Dendritic cell treated with granulocyte-macrophage colony-stimulating factor and Interleukin-4, amounts not matched to agents 40 ng/mL and 50 ng/mL, for 4 days (primary cell): Measurements from ENCODE around the gene TEX22.
A peak's percentile ranks its signal among the peaks of the same experiment; 100 is the strongest.
"Not testable (repeated sequence)": the region's sequence is repeated elsewhere in the genome, so short reads cannot be mapped to it uniquely, and the experiment has no call there.

Experiments used
- H3K27ac Mint-ChIP-seq: one replicate; pipeline ENCODE4 v1.8.0; 2022; ENCODE audit warnings: mild to moderate bottlenecking, mixed read lengths
- H3K27me3 Mint-ChIP-seq: one replicate; pipeline ENCODE4 v1.8.0; 2022; ENCODE audit warnings: mild to moderate bottlenecking, mixed read lengths
- H3K36me3 Mint-ChIP-seq: one replicate; pipeline ENCODE4 v1.8.0; 2022; ENCODE audit warnings: low read depth, mixed read lengths
- H3K4me1 Mint-ChIP-seq: one replicate; pipeline ENCODE4 v1.8.0; 2022; ENCODE audit warnings: low read depth, mixed read lengths
- H3K4me3 Mint-ChIP-seq: one replicate; pipeline ENCODE4 v1.8.0; 2022; ENCODE audit warnings: mild to moderate bottlenecking, moderate library complexity, mixed read lengths
- H3K9me3 Mint-ChIP-seq: one replicate; pipeline ENCODE4 v1.8.0; 2022; ENCODE audit warnings: mixed read lengths
- intact Hi-C: fragments of 100-400 bp; cut with micrococcal nuclease; formaldehyde crosslinking; loops from one replicate; pipeline ENCODE4 v1.15.0; 2022

The TEX22 gene

DNA sequence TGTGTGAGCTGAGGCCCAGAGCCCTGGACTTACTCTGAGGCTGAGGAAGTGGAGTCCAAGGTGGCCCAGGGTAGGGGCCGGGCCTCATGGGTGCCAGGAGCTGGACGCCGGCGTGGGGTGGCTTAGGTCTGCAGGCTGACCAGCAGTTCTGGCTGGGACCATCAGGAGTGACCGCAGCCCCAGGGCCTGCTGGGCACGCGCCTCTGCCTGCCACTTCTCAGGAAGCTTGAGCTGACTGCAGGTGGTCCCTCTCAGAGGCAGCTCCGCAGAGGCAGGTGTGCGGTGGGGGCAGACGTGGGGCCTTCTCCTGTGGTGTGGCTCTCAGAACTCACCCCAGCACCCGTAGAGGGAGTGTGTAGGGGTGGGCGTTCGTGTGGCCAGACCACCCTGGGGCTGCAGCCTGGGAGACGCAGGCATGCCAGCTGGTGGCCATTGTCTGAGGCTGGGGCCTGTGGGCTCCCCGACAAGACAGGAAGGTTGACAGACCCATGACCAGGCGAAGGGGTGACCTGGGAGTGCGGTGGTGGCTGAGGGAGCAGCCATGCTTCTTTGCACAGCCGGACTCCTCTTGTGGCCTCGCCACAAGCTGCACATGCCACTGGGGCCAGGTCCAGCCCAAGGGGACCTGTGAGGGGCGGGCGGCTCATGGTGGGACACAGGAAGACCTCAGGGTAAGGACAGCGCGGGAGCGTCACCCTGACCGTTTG lies 40.0 kb upstream of the TEX22 start:
- peaks cover 84% of the 10 kb centered on the region for H3K36me3 Mint-ChIP-seq

DNA sequence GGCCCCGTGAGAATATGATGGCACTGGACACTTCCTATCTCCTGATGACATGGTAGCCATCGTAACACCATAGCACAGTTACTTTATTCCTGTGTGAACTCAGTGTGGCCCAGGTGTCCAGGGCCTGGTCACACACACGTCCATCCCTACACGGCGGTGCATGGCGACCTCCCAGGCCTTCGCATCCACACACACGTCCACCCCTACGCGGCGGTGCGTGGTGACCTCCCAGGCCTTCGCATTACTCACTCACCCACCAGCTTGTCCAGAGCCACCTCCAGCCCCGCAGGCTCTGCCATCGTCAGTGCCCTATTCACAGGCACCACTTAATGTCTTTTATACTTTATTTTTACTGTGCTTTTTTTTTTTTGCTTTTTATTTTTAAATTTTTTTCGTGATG lies 39.4 kb upstream of the TEX22 start:
- Mint-ChIP-seq H3K27ac (no peak overlapping the region), H3K9me3 (no peaks in the 10 kb centered on the region), H3K36me3 (peaks cover 83% of the 10 kb centered on the region), H3K4me3 (no peak overlapping the region), H3K4me1 (peaks cover 6% of the 10 kb centered on the region), H3K27me3 (peaks cover 10% of the 10 kb centered on the region)
- intact Hi-C loops, result no loop called here

More for the DNA sequence above, 40.0 kb upstream of the TEX22 start:
- no peak overlapping the region for H3K27ac Mint-ChIP-seq
- intact Hi-C loops, result no loop called here
- peaks cover 5% of the 10 kb centered on the region for H3K27me3 Mint-ChIP-seq
- no peaks in the 10 kb centered on the region for H3K4me1 Mint-ChIP-seq
- no peak overlapping the region for H3K4me3 Mint-ChIP-seq
- H3K9me3 Mint-ChIP-seq, result no peaks in the 10 kb centered on the region

DNA sequence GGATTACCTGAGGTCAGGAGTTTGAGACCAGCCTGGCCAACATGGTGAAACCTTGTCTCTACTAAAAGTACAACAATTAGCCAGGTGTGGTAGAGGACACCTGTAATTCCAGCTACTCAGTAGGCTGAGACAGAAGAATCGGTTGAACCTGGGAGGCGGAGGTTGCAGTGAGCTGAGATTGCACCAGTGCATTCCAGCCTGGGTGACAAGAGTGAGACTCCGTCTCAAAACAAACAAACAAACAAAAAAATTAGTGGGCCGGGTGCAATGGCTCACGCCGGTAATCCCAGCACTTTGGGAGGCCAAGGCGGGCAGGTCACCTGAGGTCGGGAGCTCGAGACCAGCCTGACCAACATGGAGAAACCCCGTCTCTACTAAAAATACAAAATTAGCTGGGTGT lies 36.9 kb upstream of the TEX22 start:
- H3K4me3 Mint-ChIP-seq, H3K27ac Mint-ChIP-seq, intact Hi-C loops, H3K9me3 Mint-ChIP-seq, H3K4me1 Mint-ChIP-seq: not testable (repeated sequence)
- Mint-ChIP-seq H3K27me3 (peaks cover 12% of the 10 kb centered on the region), H3K36me3 (peaks cover 72% of the 10 kb centered on the region)

DNA sequence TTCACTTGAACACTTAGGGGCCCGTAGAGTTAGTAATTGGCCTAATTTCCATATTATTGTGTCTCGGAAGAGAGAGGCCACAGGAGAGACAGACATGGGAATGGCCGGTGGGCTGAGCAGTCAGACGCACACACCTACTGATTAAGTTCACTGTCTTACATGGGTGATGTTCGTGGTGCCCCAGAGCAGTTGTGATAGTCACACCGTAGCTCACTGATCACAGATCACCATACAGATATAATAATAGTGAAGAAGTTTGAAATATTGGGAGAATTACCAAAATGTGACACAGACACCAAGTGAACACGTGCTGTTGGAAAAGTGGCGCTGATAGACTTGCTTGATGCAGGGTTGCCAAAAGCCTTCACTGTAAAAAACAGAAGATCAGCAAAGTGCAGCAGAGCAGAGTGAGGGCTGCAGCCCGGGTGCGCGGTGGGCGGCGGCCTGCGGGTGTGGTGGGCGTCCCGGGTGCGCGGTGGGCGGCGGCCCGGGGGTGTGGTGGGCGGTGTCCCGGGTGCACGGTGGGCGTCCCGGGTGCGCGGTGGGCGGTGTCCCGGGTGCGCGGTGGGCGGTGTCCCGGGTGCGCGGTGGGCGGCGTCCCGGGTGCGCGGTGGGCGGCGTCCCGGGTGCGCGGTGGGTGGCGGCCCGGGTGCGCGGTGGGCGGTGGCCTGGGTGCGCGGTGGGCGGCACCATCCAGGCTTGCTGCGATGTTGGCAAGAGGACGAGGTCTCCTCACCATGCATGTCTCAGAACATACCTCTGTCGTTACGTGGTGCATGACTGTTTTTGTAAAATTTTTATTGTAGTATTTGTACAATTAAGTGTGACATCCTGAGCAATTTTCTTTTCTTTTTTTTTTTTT lies 34.3 kb upstream of the TEX22 start:
- intact Hi-C loops, result no loop called here
- Mint-ChIP-seq H3K4me1 (peaks cover 8% of the 10 kb centered on the region), H3K9me3 (no peaks in the 10 kb centered on the region), H3K36me3 (peaks cover 72% of the 10 kb centered on the region), H3K27me3 (peaks cover 12% of the 10 kb centered on the region), H3K4me3 (peak overlapping the region; percentile 62), H3K27ac (no peak overlapping the region)

DNA sequence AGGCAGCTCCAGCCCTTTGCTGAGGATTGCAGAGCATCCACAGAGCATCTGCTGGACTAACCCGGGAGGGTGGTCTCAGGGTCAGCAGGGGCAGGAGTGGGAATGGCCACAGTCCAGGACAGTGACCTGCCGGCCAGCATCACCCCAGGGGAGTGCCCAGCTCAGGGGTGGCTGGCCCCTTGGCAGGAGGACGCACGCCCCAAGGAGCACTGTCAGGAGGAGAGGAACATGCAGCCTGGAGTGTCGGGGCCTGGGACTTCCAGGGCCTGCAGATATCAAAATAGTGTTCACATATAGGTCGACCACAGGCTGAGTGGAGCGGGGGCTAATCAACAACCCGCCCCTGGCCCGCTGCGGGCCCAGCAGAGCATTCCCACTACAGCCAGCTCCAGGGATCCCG lies 33.2 kb upstream of the TEX22 start:
- intact Hi-C loops, result no loop called here
- Mint-ChIP-seq H3K9me3 (no peaks in the 10 kb centered on the region), H3K27ac (no peak overlapping the region), H3K27me3 (peaks cover 12% of the 10 kb centered on the region), H3K4me3 (no peak overlapping the region), H3K36me3 (peaks cover 77% of the 10 kb centered on the region), H3K4me1 (peaks cover 8% of the 10 kb centered on the region)

DNA sequence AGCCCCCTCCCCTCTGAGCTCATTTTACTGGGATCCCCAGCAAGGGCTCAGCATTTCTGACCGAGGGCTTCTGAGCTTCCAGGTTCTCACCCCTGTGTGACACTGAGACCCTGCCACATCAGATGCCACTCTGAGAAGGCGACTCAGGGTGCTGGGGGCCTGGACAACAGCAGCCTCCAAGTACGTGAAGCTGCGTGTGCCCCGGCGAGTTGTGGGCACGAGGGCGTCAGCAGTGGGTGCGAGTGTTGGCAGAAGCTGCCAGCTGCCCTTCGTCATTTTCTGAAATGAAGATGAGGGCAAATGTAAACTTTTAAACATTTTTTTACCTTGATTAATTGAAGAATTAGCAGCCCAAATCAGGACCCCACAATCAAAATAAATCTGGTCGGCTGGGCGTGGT lies 32.7 kb upstream of the TEX22 start:
- Mint-ChIP-seq H3K27me3 (peaks cover 12% of the 10 kb centered on the region), H3K4me1 (peaks cover 10% of the 10 kb centered on the region), H3K27ac (no peak overlapping the region), H3K9me3 (no peaks in the 10 kb centered on the region), H3K36me3 (peaks cover 75% of the 10 kb centered on the region), H3K4me3 (no peak overlapping the region)
- intact Hi-C loops, result no loop called here

DNA sequence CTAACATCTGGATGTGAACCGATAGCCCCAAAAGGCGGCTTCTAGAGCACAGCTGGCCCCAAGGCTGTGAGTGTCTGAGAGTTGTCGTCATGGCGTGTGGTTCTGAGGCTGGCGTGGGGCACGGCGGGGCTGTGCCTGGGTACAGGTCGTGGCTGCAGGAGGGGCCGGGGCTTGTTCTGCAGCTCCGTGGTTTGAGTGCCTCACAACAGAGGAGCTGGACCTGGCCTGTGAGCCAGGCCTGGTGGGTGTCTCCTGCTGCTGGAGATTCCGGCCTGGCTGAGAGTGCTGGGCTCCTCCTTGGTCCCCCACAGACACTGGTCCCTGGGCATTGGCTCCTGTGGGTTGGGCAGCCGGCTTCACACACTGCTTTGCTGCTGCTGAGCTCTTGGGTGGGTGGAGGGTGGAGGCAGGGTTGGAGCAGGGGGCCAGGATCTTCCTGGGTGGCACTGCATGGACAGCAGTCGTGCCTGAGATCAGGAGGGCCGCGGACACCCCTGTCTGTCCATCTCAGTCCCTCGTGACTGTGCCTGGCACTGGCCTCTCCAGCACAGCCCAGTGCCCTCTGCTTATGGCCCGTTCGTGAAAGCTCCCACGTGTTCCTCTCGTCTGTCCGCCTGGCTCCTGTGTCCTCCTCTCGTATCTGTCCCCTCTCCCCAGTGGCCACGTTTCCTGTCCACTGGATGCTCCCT lies 31.8 kb upstream of the TEX22 start:
- H3K27ac Mint-ChIP-seq, result no peak overlapping the region
- no peaks in the 10 kb centered on the region for H3K9me3 Mint-ChIP-seq
- intact Hi-C loops, result no loop called here

DNA sequence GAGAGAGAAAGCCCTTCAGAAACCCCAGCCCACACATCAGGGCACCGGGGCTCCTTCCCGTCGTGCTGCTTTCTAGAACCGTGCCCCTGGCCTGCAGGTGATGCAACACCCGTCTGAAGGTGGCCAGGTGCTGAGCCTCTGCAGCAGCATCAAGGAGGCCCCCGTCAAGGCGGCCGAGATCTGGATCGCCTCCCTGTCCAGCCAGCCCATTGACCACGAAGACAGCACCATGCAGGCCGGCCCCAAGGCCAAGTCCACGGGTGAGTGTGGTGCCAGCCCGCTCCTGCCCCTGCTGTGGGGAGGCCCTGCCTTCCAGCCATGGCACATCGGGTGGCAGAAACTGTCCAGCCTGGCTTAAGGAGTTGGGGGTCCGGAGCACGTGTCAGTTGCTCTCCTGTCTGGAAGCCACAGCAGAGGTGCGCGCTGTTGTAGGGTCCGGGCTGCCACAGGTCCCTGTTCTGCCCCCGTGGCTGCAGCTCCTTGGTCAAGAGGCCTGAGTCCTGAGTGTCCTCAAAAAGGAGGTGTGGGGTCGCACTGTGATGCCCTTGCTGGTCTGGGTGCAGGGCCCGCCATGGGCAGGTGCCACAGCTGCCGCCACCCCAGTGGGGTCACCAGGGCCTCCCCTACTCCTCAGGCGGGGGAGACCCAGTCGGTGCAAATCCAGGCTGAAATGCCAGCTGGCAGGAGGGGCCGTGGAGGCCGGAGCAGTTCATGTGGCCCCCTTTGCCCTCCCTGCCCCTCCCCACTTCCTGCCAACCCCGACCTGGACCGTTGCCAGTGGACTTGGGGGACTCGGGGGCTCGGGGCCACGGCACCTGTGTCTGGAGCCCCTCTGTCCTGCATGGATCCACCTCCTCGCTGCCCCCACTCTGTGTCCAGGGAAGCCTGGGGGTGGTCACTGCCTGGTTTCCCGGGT lies 31.0 kb upstream of the TEX22 start:
- Mint-ChIP-seq H3K4me1 (peaks cover 17% of the 10 kb centered on the region), H3K27ac (no peak overlapping the region), H3K27me3 (peaks cover 9% of the 10 kb centered on the region), H3K4me3 (no peak overlapping the region), H3K36me3 (peaks cover 76% of the 10 kb centered on the region), H3K9me3 (no peaks in the 10 kb centered on the region)
- intact Hi-C loops, result no loop called here

More for the DNA sequence above, 31.8 kb upstream of the TEX22 start:
- peaks cover 12% of the 10 kb centered on the region for H3K27me3 Mint-ChIP-seq
- H3K36me3 Mint-ChIP-seq, result peaks cover 75% of the 10 kb centered on the region
- peaks cover 17% of the 10 kb centered on the region for H3K4me1 Mint-ChIP-seq
- H3K4me3 Mint-ChIP-seq, result no peak overlapping the region

DNA sequence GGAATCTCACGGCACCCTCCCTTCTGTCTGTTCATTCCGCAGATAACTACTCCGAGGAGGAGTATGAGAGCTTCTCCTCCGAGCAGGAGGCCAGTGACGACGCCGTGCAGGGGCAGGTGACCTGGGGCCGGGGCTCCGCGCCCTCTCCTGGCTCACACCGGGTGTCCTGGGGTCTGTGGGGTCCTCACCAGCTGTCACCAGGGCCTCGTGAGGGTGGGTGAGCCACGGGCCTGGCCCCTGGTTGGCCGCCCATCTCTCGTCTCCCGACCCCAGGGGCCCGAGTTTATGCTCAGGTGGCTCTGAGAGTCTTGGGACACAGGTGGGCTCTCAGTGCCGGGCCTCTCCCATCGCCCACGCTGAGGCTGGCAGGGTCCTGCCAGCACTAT lies 30.3 kb upstream of the TEX22 start:
- peaks cover 9% of the 10 kb centered on the region for H3K27me3 Mint-ChIP-seq
- no peak overlapping the region for H3K27ac Mint-ChIP-seq
- H3K9me3 Mint-ChIP-seq, result no peaks in the 10 kb centered on the region
- H3K4me1 Mint-ChIP-seq, result peaks cover 17% of the 10 kb centered on the region
- intact Hi-C loops, result no loop called here
- H3K4me3 Mint-ChIP-seq, result no peak overlapping the region
- H3K36me3 Mint-ChIP-seq, result peaks cover 76% of the 10 kb centered on the region

DNA sequence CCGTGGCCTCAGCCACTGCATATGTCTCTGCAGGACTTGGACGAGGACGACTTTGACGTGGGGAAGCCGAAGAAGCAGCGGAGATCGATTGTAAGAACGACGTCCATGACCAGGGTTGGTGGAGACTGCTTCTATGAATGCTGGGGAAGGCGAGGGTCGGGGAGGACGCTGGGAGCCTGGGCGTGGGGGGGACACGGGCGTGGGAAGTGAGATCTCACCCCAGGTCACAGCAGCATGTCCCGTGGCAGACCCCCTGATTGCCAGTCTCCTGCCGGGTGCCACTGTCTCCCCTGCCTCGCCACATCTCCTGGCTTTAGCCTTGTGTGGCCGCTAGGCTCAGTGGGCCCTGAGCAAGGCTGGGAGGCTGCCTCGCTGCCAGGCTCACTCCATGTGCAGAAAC lies 29.9 kb upstream of the TEX22 start:
- Mint-ChIP-seq H3K4me1 (peaks cover 16% of the 10 kb centered on the region), H3K36me3 (peaks cover 77% of the 10 kb centered on the region), H3K4me3 (no peak overlapping the region), H3K27ac (no peak overlapping the region), H3K27me3 (peaks cover 7% of the 10 kb centered on the region), H3K9me3 (no peaks in the 10 kb centered on the region)
- intact Hi-C loops, result no loop called here

DNA sequence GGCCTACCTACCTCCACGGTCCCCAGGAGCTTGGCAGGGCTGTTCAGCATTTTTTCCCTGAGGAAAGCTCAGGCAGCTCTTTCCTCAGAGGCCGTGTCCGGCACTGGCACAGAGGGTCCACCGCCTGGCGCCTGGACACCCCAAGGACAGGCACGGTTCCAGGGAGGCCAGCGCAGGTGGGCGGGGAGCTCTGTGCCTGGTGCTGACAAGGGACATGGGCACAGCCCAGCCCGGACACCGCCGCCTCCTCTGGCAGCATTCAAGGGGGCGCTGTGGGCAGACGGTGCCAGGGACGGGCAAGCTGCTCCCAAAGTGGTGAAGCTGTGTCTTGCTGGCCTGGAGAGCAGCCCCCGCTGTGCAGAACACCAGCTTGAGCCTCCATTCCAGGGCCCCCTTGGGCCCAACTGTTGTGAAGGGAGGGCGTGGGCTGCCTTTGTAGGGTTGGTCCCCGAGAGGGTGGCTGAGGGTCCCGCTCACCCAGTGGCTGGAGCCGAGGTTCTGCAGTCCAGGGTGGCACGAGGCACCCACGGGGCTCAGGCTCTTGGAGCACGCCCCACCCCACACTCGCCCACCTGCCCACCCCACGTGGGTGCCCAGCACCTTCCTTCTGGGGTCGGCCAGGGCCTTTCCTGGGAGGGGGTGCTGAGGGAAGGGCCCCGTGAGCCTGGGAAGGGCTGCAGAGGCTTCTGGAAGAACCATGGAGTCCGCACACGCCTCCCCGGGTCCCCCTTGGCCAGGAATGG lies 29.3 kb upstream of the TEX22 start:
- no peak overlapping the region for H3K27ac Mint-ChIP-seq
- H3K4me1 Mint-ChIP-seq, result peaks cover 9% of the 10 kb centered on the region
- peaks cover under 1% of the 10 kb centered on the region for H3K27me3 Mint-ChIP-seq
- intact Hi-C loops, result no loop called here
- H3K36me3 Mint-ChIP-seq, result peaks cover 76% of the 10 kb centered on the region
- no peaks in the 10 kb centered on the region for H3K9me3 Mint-ChIP-seq
- no peak overlapping the region for H3K4me3 Mint-ChIP-seq

DNA sequence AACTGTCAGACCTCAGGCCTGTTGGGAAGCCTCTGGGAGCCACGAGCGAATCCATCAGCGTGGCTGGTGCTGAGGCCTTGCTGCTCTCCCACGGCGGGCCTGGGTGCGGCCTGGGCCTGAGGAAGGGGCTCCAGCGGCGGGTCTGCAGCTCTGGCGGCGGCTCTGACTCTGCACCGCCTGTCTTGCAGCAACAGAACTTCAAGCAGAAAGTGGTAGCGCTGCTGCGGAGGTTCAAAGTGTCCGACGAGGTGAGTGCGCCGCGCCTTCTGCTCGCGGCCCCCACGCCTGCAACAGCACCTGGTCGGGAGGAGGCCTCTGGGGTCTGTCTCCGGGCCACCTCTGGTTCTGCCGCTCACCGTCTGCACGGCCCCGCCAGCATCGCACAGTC lies 28.7 kb upstream of the TEX22 start:
- Mint-ChIP-seq H3K4me1 (peaks cover 13% of the 10 kb centered on the region), H3K27ac (no peak overlapping the region), H3K27me3 (no peaks in the 10 kb centered on the region), H3K9me3 (no peaks in the 10 kb centered on the region), H3K4me3 (no peak overlapping the region), H3K36me3 (peaks cover 76% of the 10 kb centered on the region)
- intact Hi-C loops, result loop anchor here (1.0 to 5.0 kb wide), 3 partner anchors 38 to 159 kb away; no protein-coding TSS in a partner anchor

DNA sequence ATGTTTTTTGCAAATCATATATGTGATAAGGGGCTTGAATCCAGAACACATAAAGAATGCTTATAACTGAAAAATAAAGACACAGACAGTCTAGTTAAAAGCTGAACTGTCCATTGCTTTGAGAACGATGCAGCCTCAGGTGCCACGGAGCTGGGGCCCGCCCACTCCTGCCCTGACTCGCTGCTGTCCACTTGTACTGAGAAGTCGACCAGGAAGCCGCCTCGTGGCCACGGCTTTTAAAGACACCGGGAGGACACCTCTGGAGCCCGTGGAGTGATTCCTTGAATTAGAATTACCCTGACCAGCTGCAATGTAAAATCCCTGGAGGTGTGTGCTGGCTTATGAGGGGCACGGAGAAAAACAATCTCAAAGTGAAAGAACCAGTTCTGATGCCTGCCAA lies 23.9 kb upstream of the TEX22 start:
- Mint-ChIP-seq H3K27me3 (no peaks in the 10 kb centered on the region), H3K4me3 (no peak overlapping the region), H3K27ac (no peak overlapping the region), H3K4me1 (peaks cover 26% of the 10 kb centered on the region), H3K9me3 (peaks cover 10% of the 10 kb centered on the region), H3K36me3 (peaks cover 69% of the 10 kb centered on the region)
- intact Hi-C loops, result loop anchor here (5.0 kb wide), 1 partner anchor 33 kb away; no protein-coding TSS in a partner anchor
